ENCODE data around the gene ARFGAP3. TPM values are rescaled to one million over a fixed set of nuclear protein-coding genes. Genes with fewer than 3 reads are reported as not detected.

The ARFGAP3 gene
- total RNA-seq, 1 donor, result 98.9 TPM

- no peak for TF ChIP-seq CTCF (IDR thresholded peaks at IDR 0.05; ENCODE audit: insufficient read depth, low read depth, low read length)
- no peak overlapping the region for H3K4me3 ChIP-seq (ENCODE audit: low read depth, low read length)
- DNase-seq (ENCODE audit: low read depth), result no peak
Observed at GRCh38 chr22:42866100-42866499, 9.0 kb upstream of the ARFGAP3 start.

DNA sequence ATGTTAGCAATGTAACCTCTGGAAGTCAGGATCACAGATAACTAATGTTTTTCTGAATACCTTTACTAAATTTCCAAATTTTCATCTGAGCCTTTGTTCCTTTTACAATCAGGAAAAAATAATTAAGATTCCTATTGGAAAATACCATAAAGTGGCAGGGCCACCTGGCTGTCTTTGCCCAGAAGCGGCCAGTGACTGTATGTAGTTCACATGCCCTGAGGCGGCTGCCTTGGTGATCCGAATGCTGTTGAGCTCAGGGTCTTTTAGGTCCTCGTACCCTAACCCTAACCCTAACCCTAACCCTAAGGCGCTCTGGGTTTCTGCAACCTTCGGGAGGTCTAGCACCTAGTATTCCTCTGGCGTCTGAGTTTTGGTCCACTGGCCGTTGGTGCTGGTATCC, 8.5 kb upstream of the ARFGAP3 start:
- H3K4me3 ChIP-seq (ENCODE audit: low read depth, low read length), result no peak overlapping the region
- TF ChIP-seq CTCF (IDR thresholded peaks at IDR 0.05; ENCODE audit: insufficient read depth, low read depth, low read length), result no peak
- DNase-seq (ENCODE audit: low read depth), result no peak

DNA sequence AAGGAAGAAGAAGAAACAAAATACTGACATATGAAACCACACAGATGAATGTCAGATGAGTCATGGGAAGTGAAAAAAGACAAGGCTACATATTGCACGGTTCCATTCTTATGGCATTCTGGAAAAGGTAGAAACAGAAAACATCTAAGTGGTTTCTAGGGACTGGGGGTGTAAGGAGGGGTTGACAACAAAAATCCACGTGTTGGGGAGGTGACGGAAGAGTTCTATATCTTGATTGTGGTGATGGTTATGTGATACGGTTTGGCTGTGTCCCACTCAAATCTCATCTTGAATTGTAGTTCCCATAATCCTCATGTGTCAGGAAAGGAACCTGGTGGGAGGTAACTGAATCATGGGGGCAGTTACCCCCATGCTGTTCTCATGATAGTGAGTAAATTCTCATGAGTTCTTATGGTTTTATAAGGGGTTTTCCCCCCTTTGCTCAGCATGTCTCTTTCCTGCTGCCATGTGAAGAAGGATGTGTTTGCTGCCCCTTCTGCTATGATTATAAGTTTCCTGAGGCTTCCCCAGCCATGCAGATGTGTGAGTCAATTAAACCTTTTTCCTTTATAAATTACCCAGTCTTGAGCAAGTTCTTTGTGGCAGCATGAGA, 6.4 kb upstream of the ARFGAP3 start:
- no peak overlapping the region for H3K4me3 ChIP-seq (ENCODE audit: low read depth, low read length)
- no peak for TF ChIP-seq CTCF (IDR thresholded peaks at IDR 0.05; ENCODE audit: insufficient read depth, low read depth, low read length)
- DNase-seq (ENCODE audit: low read depth), result peak; percentile 58

DNA sequence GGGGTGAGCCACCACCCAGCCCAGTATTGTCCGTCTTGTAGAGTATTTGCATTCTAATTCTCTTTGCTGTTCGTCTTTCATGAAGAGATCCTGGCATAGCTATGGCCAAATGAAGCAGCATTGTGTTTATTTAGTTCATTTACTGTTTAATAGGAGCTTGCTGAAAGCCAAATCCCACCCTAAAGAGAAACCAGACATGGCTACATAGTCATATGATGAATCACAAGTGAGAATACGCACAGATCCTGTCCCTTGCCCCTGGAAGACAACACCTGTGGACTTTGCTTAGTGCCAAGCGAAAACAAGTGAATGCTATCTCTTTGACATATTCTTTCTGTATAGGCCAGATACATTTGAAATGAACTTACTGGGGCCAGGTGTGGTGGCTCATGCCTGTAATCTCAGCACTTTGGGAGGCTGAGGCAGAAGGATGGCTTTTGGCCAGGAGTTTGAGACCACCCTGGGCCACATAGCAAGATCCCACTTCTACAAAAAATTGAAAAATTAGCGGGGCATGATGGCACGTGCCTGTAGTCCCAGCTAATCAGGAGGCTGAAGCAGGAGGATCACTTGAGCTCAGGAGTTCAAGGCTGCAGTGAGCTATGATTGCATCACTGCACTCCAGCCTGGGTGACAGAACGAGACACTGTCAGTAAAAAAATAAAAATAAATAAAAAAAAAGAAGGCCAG, 5.1 kb upstream of the ARFGAP3 start:
- DNase-seq (ENCODE audit: low read depth), result peak; percentile 76
- no peak for TF ChIP-seq CTCF (IDR thresholded peaks at IDR 0.05; ENCODE audit: insufficient read depth, low read depth, low read length)

GRCh38 chr22:42860968-42861367, 3.9 kb upstream of the ARFGAP3 start:
- no peak overlapping the region for H3K4me3 ChIP-seq (ENCODE audit: low read depth, low read length)
- DNase-seq (ENCODE audit: low read depth), result no peak
- TF ChIP-seq CTCF (IDR thresholded peaks at IDR 0.05; ENCODE audit: insufficient read depth, low read depth, low read length), result no peak

More for the DNA sequence above, 5.1 kb upstream of the ARFGAP3 start:
- H3K4me3 ChIP-seq (ENCODE audit: low read depth, low read length), result no peak overlapping the region

- no peak for DNase-seq (ENCODE audit: low read depth)
- TF ChIP-seq CTCF (IDR thresholded peaks at IDR 0.05; ENCODE audit: insufficient read depth, low read depth, low read length), result no peak
- no peak overlapping the region for H3K4me3 ChIP-seq (ENCODE audit: low read depth, low read length)
Observed at GRCh38 chr22:42857845-42858481, 890 bp upstream of the ARFGAP3 start.

Data from fibroblast of villous mesenchyme (primary cell).